ENCODE data around the gene HOXB3. TPM values are rescaled to one million over a fixed set of nuclear protein-coding genes. Genes with fewer than 3 reads are reported as not detected.

The HOXB3 gene
- total and polyA plus RNA-seq, 2 of the 13 experiments (the other 11 are each of a cell fraction or from before 2014, with no cell fraction given), result not detected

DNA sequence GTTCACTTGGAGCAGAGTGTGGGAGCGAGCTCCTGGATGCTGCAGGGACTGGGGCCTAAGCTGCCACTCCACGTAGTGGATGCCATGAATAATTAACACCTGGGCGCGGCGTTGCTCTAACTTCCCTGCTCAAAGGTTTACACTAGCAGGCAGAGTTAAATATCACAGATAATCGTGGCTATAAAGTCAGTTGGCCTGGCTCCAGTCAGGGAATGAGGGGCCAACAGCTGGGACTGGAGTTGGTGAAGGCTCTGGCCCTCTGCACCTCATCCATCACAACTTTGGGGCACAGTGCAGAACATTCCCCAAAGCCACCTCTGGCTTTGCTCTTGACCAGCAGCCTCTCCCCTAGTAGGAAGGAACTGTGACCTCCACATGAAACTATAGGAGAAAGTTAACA, 22.8 kb downstream of the HOXB3 start (continued):
- TF ChIP-seq, protein P1, sequence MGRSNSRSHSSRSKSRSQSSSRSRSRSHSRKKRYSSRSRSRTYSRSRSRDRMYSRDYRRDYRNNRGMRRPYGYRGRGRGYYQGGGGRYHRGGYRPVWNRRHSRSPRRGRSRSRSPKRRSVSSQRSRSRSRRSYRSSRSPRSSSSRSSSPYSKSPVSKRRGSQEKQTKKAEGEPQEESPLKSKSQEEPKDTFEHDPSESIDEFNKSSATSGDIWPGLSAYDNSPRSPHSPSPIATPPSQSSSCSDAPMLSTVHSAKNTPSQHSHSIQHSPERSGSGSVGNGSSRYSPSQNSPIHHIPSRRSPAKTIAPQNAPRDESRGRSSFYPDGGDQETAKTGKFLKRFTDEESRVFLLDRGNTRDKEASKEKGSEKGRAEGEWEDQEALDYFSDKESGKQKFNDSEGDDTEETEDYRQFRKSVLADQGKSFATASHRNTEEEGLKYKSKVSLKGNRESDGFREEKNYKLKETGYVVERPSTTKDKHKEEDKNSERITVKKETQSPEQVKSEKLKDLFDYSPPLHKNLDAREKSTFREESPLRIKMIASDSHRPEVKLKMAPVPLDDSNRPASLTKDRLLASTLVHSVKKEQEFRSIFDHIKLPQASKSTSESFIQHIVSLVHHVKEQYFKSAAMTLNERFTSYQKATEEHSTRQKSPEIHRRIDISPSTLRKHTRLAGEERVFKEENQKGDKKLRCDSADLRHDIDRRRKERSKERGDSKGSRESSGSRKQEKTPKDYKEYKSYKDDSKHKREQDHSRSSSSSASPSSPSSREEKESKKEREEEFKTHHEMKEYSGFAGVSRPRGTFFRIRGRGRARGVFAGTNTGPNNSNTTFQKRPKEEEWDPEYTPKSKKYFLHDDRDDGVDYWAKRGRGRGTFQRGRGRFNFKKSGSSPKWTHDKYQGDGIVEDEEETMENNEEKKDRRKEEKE (IDR thresholded peaks at IDR 0.05), result no peak
- TF ChIP-seq, protein P2, sequence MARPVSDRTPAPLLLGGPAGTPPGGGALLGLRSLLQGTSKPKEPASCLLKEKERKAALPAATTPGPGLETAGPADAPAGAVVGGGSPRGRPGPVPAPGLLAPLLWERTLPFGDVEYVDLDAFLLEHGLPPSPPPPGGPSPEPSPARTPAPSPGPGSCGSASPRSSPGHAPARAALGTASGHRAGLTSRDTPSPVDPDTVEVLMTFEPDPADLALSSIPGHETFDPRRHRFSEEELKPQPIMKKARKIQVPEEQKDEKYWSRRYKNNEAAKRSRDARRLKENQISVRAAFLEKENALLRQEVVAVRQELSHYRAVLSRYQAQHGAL (CRISPR knock-in tag; IDR thresholded peaks at IDR 0.05; ENCODE audit: not compliant biosample characterization), result no peak
- TF ChIP-seq SALL1 (CRISPR knock-in tag; IDR thresholded peaks at IDR 0.05) (no peak), THYN1 (CRISPR knock-in tag; IDR thresholded peaks at IDR 0.05; ENCODE audit: borderline replicate concordance, low read depth) (no peak), LCORL (IDR thresholded peaks at IDR 0.05) (no peak), LCORL (CRISPR knock-in tag; IDR thresholded peaks at IDR 0.05) (no peak), RAD21 (CRISPR knock-in tag; IDR thresholded peaks at IDR 0.05) (no peak), MAZ (IDR thresholded peaks at IDR 0.05; ENCODE audit: borderline replicate concordance, low read depth, low read length) (no peak), MAZ (CRISPR knock-in tag; IDR thresholded peaks at IDR 0.05; ENCODE audit: low read depth) (no peak), ZNF235 (CRISPR knock-in tag; IDR thresholded peaks at IDR 0.05; ENCODE audit: borderline replicate concordance) (no peak), HNF4A (CRISPR knock-in tag; IDR thresholded peaks at IDR 0.05) (no peak)

DNA sequence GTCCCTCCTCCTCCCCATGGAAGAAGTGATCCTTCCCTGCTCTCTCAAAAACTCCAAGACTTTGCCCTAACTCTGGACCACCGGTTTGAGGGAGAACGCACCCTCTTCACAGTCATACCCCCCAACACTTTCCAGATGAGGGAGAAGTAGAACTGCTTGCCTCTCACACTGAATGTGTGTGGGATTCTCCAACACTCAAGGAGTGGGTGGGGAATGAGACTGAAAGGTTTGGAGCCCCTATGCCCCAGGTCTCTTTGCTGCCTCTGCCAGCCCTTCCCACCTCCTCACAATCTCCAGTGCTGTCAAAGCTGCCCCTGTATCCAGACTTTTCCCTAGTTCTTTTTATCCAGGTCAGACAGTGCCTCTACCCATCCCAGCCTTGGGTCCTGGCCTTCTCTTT, 23.3 kb downstream of the HOXB3 start:
- WGBS (ENCODE audit: low lambda C conversion rate), result 0% methylated on average over 2 of the region's 2 CpGs
- Histone ChIP-seq H3K4me3 (replicated peaks in 1 of 3; ENCODE audit: insufficient read depth in 1 of 3, low read depth in 2 of 3, low read length in 3 of 3) (no peak overlapping the region), H3K27ac (ENCODE audit: extremely low read length, insufficient read depth, low read length) (no peak overlapping the region), H3K9me3 (ENCODE audit: low read length) (no peaks in the 10 kb centered on the region), H3K4me1 (ENCODE audit: insufficient read depth, low read length) (no peaks in the 10 kb centered on the region), H2AFZ (ENCODE audit: low read length) (no peak overlapping the region), H4K20me1 (ENCODE audit: insufficient read depth, low read length) (0 out of 2 replicates have a peak, but pooled peaks cover 4% of the 10 kb centered on the region), H3K9ac (ENCODE audit: insufficient read depth, low read depth, low read length) (no peak overlapping the region), H3K79me2 (ENCODE audit: insufficient read depth, low read length) (no peaks in the 10 kb centered on the region), H3K27me3 (ENCODE audit: control insufficient read depth in 1 of 2, insufficient read depth in 2 of 2, low read length in 2 of 2) (peaks cover 12 to 95% of the 10 kb centered on the region in 2 experiments), H3K4me2 (ENCODE audit: low read depth, low read length) (no peak overlapping the region), H3K36me3 (replicated peaks in 1 of 2; ENCODE audit: control insufficient read depth in 1 of 2, insufficient read depth in 2 of 2, low read length in 2 of 2) (no peaks in the 10 kb centered on the region)
- CTCF ChIA-PET (ENCODE audit: low intra/inter-chr PET ratio, low total read pairs), result no interaction called here
- ATAC-seq (no peak), DNase-seq (ENCODE audit: low spot score) (no peak), FAIRE-seq (no peak)
- no TSS peak for BruUV-seq (replicated peaks)
- POLR2A ChIA-PET, result no interaction called here
- intact Hi-C loops (cut with micrococcal nuclease; ENCODE audit: unreplicated experiment), result no loop called here
- in situ Hi-C loops (cut with HindIII; ENCODE audit: extremely low pct_ligation_motif_present, low pct_unique_long_range_greater_than_20kb), result no loop called here
- TF ChIP-seq ATF7 (IDR thresholded peaks at IDR 0.05) (no peak), ATF7 (CRISPR knock-in tag; IDR thresholded peaks at IDR 0.05) (no peak), ZNF83 (CRISPR knock-in tag; IDR thresholded peaks at IDR 0.05; ENCODE audit: borderline replicate concordance) (no peak), MATR3 (CRISPR knock-in tag; IDR thresholded peaks at IDR 0.05) (no peak), ZFP82 (CRISPR knock-in tag; IDR thresholded peaks at IDR 0.05; ENCODE audit: borderline replicate concordance) (no peak), ZNF230 (CRISPR knock-in tag; IDR thresholded peaks at IDR 0.05) (no peak)
- TF ChIP-seq, protein P3, sequence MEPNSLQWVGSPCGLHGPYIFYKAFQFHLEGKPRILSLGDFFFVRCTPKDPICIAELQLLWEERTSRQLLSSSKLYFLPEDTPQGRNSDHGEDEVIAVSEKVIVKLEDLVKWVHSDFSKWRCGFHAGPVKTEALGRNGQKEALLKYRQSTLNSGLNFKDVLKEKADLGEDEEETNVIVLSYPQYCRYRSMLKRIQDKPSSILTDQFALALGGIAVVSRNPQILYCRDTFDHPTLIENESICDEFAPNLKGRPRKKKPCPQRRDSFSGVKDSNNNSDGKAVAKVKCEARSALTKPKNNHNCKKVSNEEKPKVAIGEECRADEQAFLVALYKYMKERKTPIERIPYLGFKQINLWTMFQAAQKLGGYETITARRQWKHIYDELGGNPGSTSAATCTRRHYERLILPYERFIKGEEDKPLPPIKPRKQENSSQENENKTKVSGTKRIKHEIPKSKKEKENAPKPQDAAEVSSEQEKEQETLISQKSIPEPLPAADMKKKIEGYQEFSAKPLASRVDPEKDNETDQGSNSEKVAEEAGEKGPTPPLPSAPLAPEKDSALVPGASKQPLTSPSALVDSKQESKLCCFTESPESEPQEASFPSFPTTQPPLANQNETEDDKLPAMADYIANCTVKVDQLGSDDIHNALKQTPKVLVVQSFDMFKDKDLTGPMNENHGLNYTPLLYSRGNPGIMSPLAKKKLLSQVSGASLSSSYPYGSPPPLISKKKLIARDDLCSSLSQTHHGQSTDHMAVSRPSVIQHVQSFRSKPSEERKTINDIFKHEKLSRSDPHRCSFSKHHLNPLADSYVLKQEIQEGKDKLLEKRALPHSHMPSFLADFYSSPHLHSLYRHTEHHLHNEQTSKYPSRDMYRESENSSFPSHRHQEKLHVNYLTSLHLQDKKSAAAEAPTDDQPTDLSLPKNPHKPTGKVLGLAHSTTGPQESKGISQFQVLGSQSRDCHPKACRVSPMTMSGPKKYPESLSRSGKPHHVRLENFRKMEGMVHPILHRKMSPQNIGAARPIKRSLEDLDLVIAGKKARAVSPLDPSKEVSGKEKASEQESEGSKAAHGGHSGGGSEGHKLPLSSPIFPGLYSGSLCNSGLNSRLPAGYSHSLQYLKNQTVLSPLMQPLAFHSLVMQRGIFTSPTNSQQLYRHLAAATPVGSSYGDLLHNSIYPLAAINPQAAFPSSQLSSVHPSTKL (CRISPR knock-in tag; IDR thresholded peaks at IDR 0.05), result no peak
